HG03460 (cell line): Measurements from ENCODE around the gene BNIP3.

Experiments used
- ATAC-seq: cut with Tn5 transposase; IDR thresholded peaks from one replicate; pipeline ENCODE4 v1.9.1; 2021; ENCODE audit not compliant: unreplicated experiment

Gene BNIP3

DNA sequence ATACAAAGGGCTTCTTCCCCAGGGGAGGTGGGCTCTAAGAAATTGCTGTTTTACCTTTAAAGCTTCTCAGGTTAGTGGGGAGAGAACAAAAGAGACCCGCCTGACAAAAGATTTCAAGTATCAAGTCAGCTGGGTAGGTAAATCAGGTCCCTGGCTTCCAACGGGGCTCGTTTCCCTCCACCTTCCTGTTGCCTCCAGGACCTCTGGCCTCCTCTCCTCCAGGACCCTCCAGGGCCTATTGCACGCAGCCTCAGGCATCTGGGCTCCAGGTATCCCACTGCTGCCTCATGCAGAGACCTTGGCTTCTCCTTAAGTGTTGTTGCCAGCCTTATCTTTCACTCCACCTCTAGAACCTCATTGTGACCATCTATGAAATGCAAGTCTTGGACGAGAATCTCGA, 2.9 kb downstream of the BNIP3 start:
- no peak for ATAC-seq

DNA sequence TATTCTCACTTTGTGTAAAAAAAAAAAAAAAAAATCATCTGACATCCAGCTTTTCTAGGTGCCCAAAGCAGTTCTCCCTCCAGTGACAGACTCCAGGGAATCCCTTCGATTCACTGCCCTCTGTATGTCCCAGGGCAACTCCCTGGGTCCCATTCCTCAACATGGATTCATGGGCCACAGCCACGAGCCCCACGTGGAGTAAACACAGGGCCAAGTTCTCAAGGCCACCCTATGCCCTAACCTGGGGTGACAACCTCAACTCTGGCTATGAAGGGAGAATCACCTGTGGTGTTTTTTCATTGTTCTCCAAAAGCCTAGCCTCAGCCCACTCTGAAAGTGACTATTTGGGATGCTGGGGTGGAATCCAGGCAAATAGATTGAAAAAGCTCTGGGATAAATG, 3.4 kb downstream of the BNIP3 start:
- ATAC-seq = no peak

DNA sequence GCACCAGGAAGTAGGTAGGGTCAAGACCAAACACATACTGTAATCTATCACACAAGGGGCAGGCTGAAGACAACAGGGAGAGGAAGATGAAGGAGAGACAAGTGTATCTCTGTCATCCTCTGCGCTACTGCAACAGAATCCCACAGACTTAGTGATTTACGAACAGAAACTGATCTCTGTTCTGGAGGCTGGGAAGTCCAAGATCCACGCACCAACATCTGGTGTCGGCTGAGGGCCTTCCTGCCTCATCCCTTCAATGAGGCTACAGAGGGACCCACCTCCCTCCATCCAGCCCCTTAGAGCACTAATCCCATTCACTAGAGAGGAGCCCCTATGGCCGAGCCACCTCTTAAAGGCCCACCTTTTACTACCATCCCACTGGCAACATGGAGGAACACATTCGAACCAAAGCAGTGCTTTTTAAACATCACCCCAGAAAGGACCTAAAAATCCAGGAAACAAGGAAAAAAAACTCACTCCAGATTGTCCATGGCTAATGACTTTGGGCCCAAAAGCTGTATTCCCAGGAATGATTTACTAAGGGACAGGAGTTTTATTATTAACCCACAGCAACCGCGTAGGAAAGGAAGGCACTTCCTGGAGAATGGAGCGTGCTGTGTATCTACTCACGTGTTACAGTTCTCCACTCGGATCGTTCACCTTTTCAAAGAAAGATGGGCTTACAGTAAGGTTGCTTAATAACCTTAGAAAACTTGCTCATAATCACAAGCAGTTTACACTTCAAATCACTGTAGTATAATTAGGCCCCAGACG, 4.2 kb downstream of the BNIP3 start:
- no peak for ATAC-seq

DNA sequence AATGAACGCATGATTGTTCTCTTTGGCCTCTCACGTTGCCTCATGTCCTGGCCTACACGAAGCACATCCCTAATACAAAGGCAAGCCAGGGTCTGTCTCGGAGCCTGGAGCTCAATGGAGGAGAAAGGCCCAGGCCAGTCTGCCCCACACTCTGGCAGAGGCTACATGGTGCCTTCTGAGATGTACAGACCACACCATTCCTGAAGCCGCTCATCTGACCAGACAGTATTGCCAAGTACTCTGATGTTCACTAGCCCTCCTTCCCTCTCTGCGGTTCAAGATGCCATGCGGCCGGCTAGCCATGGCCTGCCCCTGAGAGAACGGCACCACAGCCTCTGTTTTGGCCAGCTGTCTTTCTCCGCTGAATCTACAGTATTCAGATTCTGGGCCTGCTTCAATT, 5.9 kb downstream of the BNIP3 start:
- ATAC-seq = no peak

DNA sequence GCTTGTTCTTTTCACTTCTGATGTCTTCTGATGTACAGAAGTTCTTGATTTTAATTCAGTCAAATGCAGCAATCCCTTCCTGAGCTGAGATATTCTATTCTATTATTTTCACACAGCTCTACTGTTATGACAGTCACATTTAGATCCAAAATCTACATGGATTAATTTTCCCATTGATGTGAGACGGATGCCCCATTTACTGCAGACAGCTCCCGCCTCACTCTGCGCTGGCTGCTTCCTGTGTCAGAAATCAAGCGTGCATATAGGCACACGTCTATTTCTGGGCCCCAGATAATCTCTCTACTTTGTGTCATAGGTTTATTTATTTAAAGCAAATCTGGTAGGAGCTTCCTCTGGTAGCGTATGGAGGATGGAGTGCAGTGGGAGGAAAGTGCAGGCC, 6.7 kb downstream of the BNIP3 start:
- ATAC-seq = no peak

DNA sequence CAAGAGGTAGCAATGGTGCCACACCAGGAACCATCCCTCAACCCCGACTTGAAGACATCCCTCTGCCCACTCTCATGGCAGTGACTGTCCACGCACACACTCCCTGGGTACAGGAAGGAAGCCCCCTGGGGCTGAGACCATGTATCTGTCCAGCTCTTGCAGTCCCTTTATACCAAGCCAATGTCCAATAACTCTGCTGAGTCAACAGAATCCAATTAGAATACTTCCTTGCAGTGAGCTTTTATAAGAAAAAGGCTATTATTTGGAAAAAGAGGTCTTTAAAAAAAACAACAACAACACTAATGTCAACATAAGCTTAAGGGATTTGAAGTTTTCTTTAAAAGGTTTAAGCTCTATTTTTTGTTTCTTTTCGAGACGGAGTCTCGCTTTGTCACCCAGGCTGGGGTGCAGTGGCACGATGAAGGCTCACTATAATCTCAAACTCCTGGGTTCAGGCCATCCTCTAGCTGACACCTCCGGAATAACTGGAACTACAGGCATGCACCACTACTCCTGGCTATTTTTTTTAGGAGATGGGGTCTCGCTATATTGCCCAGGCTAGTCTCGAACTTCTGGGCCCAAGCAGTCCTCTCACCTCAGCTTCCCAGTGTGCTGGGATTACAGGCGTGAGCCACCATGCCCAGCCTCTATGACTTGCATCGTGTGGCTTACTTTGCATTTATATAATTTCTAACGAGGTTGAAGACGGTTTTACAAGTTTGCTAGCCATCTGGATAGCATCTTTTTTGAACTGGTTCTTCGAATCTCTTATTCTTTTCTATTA, 7.5 kb downstream of the BNIP3 start:
- no peak for ATAC-seq

DNA sequence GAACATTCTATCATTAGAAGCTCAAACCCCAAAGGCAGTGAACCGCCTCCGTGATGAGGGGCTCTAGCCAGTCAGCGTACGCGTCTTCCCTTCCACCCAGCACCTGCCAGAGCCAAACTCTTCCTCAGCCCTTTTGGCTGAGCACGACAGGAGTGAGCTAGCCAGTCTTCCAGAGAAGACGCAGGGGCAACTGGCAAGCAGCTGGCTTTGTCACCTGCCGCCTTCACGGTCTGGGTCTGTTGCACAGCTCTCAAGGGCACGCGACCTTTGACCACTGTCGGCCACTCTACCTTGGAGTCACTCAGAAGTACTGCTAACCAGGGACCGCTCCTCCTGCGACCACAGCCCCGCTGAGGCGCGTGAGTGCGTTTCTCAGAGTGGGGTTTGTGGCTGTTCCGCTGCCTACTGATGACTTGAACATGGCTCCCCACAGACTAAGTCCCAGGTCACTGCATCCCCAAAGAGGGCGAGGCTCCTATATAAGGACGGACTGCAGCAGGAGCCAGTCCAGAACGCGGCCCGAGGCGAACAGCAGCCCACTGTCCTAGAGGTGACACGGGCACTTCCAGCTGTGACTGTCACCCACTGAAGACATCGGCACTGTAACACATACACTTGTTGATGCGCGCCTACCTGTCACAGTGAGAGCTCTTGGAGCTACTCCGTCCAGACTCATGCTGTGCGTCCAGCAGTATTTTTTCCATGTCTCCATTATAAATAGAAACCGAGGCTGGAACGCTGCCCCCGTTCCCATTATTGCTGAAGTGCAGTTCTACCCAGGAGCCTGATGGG, 8.4 kb downstream of the BNIP3 start:
- no peak for ATAC-seq

DNA sequence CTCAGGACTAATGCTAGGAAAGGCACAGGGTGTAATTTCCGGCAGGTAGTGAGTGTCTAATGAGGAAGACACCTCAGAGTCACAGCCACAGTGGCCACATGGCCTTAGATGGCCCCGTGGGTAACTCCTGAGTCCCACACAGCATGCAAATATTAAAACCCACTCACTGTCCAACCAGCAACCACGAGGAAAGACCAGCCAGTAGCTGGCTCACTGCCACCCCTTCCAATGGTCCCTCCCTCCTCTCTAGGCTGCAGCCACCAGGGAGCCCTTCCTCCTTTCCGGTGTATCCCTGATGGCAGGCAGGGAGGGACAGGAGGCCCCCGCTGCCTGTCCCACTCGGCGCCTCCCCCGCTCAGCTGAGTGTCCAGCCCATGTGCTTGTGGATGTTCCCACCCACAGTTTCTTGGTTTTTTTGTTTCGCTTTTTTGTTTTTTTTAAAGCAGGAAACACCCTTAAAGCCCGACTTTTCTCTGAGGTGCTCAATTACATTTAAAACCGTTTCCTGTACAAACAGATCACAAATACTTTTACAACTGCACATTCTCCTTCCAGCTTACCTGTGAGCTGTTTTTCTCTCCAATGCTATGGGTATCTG, 9.2 kb downstream of the BNIP3 start:
- ATAC-seq = no peak

DNA sequence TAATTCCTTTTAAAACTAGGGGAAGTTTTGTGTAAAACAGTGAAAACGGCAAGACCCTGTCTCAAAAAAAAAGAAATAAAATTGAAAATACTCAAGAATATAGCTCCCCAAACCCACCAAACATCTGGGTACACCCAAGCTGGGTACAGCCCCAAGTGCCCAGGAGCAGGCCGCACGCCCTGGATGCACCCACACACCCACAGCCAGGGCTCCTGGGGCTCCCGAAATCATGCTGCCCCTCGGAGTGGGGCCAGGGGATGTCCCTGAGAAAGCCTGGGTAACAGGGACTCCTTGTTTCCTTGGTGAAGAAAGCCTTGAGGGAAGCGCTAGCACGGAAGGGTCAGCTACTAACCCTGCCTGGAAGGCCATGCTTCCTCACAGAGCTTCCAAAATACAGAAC, 10.1 kb downstream of the BNIP3 start:
- ATAC-seq = no peak

DNA sequence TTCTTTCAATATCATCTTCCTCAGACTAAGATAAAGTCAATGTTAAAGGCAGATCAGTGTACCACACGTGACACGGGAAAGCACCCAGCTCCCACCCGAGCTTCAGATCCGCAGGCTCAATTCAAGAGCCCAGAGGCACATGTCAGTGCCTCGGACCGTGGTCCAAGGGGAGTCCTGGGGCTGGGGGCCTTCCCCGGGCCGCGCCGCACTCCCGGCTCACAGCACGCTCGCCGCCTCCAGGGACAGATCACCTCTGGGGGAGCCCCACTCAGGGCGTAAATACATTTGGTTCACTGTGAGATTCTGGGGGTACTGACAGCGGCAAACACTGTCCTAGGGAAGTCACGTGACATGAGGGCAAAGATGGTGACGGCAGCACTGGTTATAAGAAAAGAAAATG, 10.8 kb downstream of the BNIP3 start:
- no peak for ATAC-seq

DNA sequence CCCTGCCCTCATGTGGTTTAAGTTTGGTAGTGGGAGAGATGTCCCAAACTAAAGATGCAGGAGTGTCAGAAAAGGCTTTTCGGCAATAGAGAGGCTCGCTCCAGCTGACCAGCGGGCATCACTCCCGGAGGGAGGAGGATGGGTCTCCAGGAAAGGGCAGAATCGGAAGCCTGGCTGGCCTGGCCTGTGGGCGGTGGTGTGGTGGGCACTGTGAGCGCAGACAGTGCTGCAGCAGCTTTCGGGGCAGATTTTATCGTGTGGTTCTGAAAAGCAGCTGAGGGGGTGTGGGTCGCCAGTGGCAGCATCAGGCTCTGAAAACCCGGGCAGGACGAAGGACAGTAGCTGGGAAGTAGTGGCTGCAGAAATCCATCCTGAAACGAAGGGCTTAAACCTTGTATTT, 12.8 kb downstream of the BNIP3 start:
- ATAC-seq = no peak

DNA sequence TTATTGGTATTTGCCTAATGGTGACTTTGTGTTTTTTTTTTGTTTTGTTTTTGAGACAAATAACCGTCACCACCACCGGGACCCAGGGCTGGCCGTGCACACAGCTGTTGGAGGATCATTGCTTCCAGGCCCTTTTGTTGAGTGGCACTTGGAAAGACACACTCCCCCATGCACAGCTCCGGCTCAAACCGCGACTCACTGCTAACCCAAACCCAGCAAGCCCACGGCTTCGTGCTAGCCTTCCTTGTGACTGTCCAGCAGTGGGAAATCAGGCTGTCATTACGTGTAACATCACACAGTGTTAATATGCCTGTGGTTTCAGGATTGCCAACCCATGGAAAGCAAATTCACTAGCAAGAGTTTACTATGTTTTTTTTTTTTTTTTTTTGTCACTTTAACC, 17.4 kb downstream of the BNIP3 start:
- no peak for ATAC-seq

DNA sequence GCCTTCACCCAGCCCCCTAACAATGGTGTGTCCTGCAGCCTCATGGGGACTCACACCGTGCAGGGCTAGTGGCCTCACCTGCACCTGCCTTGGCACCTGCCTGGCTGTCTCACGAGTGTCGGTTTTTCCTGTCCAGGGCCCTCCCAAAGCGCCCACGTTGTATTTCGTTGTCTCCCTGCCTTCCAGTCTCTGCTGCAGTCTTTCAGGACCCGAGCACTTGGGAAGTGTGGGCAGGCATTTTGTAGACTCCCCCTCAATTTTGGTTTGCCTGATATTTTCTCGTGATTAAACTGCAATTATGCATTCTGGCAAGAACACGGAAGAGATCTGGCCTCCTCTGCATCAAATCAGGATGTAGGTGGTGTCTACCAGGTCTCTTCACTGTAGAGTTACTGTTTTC, 17.9 kb downstream of the BNIP3 start:
- ATAC-seq = no peak

DNA sequence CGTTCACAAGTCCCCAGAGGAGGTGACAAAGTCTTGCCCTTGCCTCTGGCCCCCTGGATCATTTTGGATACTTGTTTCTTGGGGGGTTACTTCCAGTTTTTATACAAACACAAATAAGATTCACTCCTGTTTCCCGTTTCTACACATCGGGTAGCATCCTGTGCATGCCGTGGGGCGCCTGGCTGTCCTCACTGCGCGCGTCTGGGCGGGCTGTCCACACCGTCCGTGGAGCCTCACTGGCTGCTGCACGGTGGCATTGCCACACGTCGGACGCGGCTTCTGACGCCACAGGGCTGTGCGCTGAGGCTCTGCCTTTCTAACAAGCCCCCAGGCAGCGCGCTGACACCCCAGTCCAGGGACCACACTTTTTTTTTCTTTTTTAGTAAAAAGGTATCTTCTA, 18.4 kb downstream of the BNIP3 start:
- no peak for ATAC-seq

DNA sequence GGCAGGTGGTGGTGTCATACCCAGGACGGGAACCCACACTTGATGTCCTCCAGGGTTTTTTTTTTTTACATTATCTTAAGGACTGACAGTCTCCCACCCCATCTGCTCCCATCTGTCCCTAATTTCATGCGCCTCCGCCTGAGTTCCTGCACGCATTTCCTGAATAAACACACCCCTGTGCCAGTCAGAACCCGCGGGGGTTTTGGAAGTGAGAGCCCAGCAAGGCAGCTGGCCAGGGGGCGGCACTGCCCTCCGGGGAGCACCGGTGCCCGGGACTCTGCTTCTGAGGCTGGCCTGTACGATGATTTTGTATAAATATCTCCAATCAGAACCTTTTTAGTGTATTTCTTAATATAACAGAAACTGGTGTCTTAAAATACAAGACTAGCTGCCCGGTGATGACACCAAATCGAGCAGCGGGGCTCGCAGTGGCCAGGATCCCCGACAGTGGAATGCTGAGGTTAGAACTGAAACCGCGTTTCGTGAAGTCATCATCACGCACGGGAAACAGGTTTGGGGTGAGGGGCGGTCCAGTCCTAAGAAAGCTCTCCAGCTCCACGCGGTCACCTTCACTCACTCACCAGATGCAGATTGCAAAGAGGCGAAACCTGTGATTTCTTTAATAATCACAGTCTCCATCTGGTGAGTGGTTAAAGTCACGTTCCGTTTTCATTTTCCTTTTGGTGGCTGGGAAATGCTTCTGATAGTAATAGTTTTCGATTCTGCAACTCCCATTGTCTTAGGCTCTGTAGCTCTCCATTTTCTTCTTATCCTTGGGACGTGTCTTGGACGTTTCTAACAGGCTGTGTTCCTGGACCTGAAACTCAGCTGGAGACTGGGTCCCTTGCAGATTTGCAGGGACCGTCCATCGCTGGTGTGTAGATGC, 19.7 kb downstream of the BNIP3 start:
- no peak for ATAC-seq

DNA sequence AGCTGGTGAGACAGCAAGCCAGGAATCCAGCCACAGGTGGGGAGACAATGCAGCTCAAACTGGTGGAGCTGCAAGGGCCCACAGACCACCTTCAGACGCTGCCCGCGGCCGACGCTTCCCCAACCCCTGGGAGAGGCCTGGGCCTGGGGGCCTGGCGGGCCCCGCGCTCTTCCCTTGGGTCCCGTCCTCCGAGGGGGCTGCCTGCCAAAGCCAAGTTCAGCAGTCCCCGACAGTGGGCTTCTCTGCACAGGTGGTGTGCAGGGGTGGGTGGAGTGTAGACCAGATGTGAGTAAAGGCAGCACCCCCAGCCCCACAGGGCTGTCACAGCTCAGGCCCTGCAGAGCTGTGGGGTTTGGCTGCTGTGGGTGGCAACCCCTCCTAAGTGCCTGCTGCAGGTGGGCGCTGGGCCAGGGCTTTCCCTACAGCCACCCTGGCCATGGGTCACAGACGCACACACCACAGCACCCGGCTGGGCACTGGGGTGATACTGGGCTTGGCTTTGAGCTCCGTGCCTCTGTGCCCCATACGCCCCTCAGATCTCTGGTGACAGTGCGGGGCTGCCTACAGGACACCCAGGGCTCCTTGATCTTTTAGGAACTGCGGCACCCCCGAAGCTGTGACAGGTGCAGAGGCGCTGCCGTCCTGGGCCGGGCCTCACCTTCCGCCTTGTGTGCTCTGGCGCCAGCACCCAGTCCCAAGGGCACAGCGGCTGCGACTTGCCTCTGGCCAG, 20.5 kb downstream of the BNIP3 start:
- ATAC-seq = no peak

DNA sequence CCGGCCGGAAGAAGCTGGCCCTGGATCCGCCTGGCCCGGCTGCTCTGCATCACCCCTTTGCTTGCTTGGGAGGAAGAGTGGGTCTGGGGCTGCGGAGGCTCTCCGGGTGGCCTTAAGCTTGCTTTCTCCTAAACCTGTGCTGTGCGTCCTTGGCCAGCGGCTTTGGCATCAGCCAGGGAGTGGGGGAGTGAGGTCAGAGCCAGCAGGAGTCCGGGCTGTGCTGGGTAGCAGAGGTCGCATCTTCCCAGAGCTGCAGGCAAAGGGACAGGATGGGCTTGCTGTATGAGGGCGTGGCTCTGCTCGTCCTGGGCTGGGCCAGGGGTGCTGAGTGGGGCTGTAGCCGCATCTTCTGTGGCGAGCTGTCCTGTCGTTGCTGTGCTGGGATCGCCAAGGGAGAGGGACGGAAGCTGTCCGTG, 21.1 kb downstream of the BNIP3 start:
- no peak for ATAC-seq

DNA sequence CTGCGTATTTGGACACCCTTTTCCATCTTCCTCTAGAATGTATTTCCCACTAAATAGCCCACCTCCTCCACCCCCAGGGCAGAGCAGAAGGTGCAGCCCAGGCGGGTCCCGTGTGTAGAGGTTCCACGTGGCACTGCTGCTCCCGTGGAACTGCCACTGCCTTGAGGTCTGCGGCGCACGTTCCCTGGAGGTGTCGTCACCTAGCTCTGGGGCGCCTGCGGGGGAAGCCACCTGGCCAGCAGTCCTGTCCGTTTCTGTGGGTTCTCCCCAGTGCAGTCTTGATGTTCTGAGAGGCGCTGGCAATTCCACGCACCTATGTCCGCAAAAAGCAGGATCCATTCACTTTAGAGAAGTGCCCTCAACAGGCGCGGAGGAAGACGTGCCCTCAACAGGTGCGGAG, 21.9 kb downstream of the BNIP3 start:
- no peak for ATAC-seq

DNA sequence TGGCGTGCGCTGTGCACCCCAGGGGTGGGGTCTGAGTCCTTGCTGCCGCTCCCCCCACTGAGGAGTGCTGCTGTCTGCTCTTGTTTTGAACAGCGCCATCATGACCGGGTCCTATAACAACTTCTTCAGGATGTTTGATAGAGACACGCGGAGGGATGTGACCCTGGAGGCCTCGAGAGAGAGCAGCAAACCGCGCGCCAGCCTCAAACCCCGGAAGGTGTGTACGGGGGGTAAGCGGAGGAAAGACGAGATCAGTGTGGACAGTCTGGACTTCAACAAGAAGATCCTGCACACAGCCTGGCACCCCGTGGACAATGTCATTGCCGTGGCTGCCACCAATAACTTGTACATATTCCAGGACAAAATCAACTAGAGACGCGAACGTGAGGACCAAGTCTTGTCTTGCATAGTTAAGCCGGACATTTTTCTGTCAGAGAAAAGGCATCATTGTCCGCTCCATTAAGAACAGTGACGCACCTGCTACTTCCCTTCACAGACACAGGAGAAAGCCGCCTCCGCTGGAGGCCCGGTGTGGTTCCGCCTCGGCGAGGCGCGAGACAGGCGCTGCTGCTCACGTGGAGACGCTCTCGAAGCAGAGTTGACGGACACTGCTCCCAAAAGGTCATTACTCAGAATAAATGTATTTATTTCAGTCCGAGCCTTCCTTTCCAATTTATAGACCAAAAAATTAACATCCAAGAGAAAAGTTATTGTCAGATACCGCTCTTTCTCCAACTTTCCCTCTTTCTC, 26.0 kb downstream of the BNIP3 start:
- no peak for ATAC-seq
